GM10847 (cell line): ENCODE measurements around the gene DHRS4L2.

Source experiments
- POLR2A ChIP-seq: IDR thresholded peaks from 2 replicates; pipeline ENCODE4 v1.6.1; 2011; ENCODE audit not compliant: insufficient read length; ENCODE audit errors: extremely low read depth

Gene DHRS4L2

DNA sequence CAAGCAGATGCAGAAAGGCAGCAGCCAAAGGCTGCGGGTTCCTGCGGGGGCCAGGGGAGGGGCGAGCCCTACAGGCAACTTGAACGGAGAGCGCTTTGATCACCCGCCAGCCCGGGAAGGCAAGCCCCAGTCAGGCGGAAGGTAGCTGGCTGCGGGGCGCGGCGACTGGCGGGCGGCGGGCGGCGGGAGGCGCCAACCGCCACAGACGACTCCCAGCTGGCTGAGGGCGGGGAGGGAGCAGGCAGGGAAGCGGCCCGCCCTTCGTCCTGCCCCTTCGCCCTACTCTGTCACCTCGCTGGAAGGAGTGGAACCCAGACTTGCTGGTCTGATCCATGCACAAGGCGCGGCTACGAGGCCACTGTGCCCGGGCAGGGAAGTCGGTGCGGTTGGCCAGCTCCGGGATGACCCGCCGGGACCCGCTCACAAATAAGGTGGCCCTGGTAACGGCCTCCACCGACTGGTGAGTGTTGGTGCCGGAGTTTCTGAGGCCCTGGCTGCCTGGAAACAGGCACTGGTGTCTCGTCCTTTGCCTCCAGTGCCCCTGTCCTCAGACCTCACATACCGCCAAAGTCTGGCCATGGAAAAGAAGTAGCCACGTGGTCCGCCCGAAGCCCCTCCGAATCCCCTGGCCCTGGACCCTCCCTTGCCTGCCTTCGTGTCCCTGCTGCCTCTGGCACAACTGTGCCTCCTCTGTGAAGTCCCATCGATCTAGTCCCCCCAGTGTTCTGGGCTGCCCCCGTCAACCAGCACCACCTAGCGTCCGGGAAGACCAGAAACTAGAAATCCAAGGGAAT lies 47.6 kb downstream of the DHRS4L2 start:
- no peak for TF ChIP-seq POLR2A

- no peak for TF ChIP-seq POLR2A
Observed at GRCh38 chr14:24037658-24038037, 48.9 kb downstream of the DHRS4L2 start.

GRCh38 chr14:24038686-24039085 lies 50.0 kb downstream of the DHRS4L2 start:
- no peak for TF ChIP-seq POLR2A

DNA sequence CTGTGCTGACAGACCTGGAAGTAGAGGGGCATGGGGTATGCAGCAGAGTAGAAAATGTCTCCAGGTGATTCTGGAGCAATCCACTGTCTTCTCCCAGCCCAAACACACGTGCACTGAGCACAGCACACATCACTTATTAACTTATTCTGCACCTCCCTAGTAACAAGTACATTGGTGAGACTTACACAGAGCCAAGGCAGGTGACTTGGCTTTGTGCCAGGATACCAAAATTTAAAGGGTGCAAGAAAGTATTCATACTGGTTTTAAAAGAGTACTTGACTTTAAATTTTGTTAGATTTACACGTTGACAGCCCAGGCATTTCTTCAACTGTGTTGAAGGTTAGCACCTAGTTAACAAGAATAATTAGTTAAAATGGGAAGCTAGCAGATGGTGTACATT lies 52.0 kb downstream of the DHRS4L2 start:
- no peak for TF ChIP-seq POLR2A

- no peak for TF ChIP-seq POLR2A
Observed at GRCh38 chr14:24042746-24043145, 54.0 kb downstream of the DHRS4L2 start.

- TF ChIP-seq POLR2A = no peak
Observed at GRCh38 chr14:24051176-24051788, 62.6 kb downstream of the DHRS4L2 start.

- peak; percentile 41 for TF ChIP-seq POLR2A
Observed at GRCh38 chr14:24051789-24052655, 63.3 kb downstream of the DHRS4L2 start, which contains the start of gene CARMIL3. Gene CARMIL3, plus strand, starts transcription at chr14:24052009. Its CDS starts 145 bp downstream, at chr14:24052154.

- no peak for TF ChIP-seq POLR2A
Observed at GRCh38 chr14:24052656-24053547, 64.2 kb downstream of the DHRS4L2 start.

DNA sequence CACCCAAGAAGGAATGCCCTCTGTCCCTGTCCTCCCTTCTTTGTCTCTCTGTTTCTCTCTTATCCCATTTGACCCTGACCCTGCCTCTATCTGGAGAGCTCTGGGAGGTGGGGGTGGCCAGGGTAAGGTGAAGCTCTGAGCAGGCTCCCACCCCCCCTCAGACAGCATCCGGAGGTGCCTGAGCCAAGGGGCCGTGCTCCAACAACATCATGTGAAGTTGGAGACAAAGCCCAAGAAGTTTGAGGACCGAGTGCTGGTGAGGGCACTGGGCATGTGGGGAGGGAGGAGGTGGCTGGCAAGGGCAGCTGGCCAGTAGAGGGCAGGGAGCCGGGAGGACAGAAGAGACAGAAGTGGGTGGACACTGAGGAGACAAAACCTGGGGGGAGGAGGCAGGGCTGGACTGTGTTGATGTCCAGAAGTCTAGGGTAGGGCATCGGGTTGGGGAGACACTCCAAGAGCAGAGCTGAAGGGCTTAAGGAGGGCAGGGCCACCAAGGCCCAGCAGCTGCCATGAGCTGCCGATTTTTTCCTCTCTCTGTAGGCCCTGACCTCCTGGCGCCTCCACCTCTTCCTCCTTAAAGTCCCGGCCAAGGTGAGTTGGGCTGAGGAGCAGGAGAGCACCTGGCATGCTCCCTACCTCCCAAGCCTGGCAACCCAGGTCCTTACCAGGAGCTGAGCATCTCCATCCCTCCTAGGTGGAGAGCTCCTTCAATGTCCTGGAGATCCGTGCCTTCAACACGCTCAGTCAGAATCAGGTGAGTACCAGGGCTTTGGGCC lies 65.0 kb downstream of the DHRS4L2 start:
- TF ChIP-seq POLR2A = no peak

- no peak for TF ChIP-seq POLR2A
Observed at GRCh38 chr14:24054324-24054641, 65.6 kb downstream of the DHRS4L2 start.

DNA sequence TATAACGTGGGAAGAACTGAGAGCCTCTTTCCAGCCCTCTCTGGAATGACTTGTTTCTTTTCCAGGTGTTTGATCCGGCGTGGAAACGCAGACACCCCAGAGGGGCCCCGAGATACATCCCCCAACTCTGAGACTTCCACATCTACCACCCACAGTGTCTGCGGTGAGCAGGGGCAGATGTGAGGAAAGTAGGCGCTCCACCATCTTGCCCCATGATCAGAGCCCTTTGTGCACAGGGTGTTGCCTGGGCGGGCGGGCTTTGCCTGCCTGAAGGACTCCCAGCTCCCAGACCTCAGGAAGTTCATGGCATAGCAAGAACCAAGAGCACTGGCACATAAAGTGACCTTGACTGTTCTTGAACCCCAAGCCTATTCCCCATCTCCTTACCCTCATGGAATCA lies 65.9 kb downstream of the DHRS4L2 start:
- no peak for TF ChIP-seq POLR2A
